ENCODE data around the gene PTPRM.

GRCh38 chr18:7520200-7520785 is 46.8 kb upstream of the PTPRM start:
- no peak for TF ChIP-seq CTCF (IDR thresholded peaks at IDR 0.05)
- no peak for TF ChIP-seq POLR2A (IDR thresholded peaks at IDR 0.05)
- no peak for TF ChIP-seq EP300 (IDR thresholded peaks at IDR 0.05)

Measured in ovary (tissue), 3 donors.